WI38 (cell line): ENCODE results near the gene PSMD14.

Source experiments
- H3K4me3 ChIP-seq: 2 replicates; pipeline ENCODE4 v1.5.1; 2011; ENCODE audit warnings: low read depth, mild to moderate bottlenecking, control low read depth, low read length
- CTCF ChIP-seq: IDR thresholded peaks from 2 replicates; pipeline ENCODE4 v1.5.1; 2012; ENCODE audit warnings: low read depth, mild to moderate bottlenecking, control low read depth, low read length

Gene PSMD14

GRCh38 chr2:161426922-161427663 lies 118.9 kb downstream of the PSMD14 start:
- no peak for TF ChIP-seq CTCF
- no peak overlapping the region for H3K4me3 ChIP-seq

- TF ChIP-seq CTCF = no peak
- no peak overlapping the region for H3K4me3 ChIP-seq
Observed at GRCh38 chr2:161427664-161428587, 119.7 kb downstream of the PSMD14 start.

- no peak overlapping the region for H3K4me3 ChIP-seq
- no peak for TF ChIP-seq CTCF
Observed at GRCh38 chr2:161430386-161430785, 122.2 kb downstream of the PSMD14 start.

- TF ChIP-seq CTCF = no peak
- H3K4me3 ChIP-seq = no peak overlapping the region
Observed at GRCh38 chr2:161432107-161432506, 123.9 kb downstream of the PSMD14 start.

- no peak for TF ChIP-seq CTCF
Observed at GRCh38 chr2:161434118-161434517, 125.9 kb downstream of the PSMD14 start.

GRCh38 chr2:161436411-161436810 lies 128.2 kb downstream of the PSMD14 start:
- TF ChIP-seq CTCF = no peak
- no peak overlapping the region for H3K4me3 ChIP-seq

More at GRCh38 chr2:161434118-161434517, 125.9 kb downstream of the PSMD14 start:
- H3K4me3 ChIP-seq = no peak overlapping the region

- no peak for TF ChIP-seq CTCF
- no peak overlapping the region for H3K4me3 ChIP-seq
Observed at GRCh38 chr2:161438598-161438997, 130.4 kb downstream of the PSMD14 start.
